SIG-M5 treated with dmso at 0.1 percent for 504 hours (cell line): ENCODE data around the gene ATP1A1.

ENCODE experiments used
- DNase-seq: peaks from one replicate; lab custom pipeline; 2025; ENCODE audit not compliant: unreplicated experiment; lab: John Stamatoyannopoulos, UW

ATP1A1 gene

GRCh38 chr1:116434849-116435248, 61.8 kb downstream of the ATP1A1 start:
- no peak for DNase-seq

GRCh38 chr1:116435806-116436610, 63.0 kb downstream of the ATP1A1 start:
- DNase-seq = no peak

- peak; percentile 25 for DNase-seq
Observed at GRCh38 chr1:116436611-116436970, 63.5 kb downstream of the ATP1A1 start.

DNA sequence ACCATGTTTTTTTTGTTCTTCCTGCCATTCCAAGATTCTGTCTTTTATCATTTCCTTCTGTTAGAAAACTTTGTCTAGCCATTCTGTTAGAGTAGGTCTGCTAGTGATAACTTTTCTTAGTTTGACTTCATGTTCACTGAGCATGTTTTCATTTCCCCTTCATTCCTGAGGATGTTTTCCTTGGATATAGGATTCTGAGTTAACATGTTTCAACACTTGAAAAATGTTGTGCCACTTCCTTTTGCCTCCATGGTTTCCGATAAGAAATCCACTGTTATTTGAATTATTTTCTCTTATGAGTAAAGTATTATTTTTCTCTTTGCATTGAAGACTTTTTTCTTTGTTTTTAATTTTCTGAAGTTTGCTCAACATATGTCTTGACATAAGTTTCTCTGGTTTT, 66.7 kb downstream of the ATP1A1 start:
- no peak for DNase-seq

DNA sequence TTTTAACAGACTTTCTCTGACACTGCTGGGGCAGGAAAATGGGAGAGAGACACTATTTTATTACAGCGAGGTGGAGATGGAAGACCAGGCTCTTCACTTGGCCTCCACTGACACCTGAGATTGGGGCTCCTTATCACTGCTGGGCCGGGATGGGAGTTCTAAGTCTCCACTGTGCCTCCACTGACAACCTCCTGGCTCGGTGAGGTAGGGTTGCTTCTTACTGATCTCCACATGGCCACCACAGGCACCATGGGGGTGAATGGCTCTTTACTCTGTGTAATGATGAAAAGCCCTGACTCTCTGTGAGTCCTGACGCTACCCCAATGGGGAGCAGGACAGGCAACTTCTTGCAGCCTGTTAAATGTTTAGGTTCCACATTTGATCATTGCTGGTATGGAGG, 67.7 kb downstream of the ATP1A1 start:
- no peak for DNase-seq

- no peak for DNase-seq
Observed at GRCh38 chr1:116445534-116445933, 72.5 kb downstream of the ATP1A1 start.

- DNase-seq = no peak
Observed at GRCh38 chr1:116446686-116447085, 73.6 kb downstream of the ATP1A1 start.

- no peak for DNase-seq
Observed at GRCh38 chr1:116448785-116449385, 75.8 kb downstream of the ATP1A1 start.

GRCh38 chr1:116449578-116449977, 76.5 kb downstream of the ATP1A1 start:
- DNase-seq = peak; percentile 40

GRCh38 chr1:116451702-116452101, 78.7 kb downstream of the ATP1A1 start:
- DNase-seq = no peak

DNA sequence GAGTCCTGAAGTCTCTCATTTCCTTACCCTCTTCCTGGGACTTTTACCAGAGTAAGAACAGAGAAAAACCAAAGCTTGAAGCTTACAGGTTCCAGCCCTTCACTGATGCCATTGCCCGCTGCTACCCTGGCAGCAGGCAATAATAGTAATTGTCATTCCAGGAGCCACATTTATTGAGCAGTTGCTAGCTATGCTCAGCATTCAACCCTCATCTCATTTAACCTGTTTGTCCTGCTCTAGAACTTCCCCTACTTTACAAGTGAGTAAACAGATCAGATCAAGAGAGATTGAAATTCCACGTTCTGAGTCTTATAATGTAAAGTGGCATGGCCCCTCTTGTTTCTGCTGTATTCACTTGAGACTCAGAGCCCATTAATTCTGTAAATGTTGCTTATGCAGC, 80.4 kb downstream of the ATP1A1 start:
- DNase-seq = peak; percentile 31

DNA sequence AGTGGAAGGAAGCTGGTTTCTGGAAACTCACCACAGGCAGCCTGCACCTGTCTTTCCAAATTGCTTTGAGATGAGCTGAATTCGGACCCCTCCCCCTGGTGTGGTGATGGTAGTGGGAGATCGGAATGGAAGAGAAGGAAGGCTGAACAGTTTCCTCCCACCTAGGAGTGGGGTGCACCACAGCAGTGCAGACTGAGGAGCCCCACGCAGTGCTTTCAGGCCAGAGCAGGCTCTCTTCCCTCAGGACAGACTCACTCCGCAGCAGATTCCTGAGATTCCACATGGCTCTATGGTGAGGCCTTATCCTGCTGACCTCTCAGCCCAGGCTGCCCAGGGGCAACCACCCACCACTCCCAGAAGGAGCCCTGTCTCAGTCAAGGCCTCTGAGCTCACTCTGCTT, 80.9 kb downstream of the ATP1A1 start:
- no peak for DNase-seq
